PC-3 (cell line): ENCODE results near the gene SOX10.

Source experiments
- EZH2 ChIP-seq: fragments of 300-600 bp; sonication (generic); IDR thresholded peaks from one replicate; pipeline ENCODE4 v1.6.1; 2017; ENCODE audit warnings: antibody characterized with exemption, mild to moderate bottlenecking, low read length; ENCODE audit not compliant: unreplicated experiment
- TF ChIP-seq, protein P1 (sequence below): fragments of 300-600 bp; sonication (generic); conservative IDR thresholded peaks from 2 replicates; pipeline ENCODE4 v1.5.1; 2017; ENCODE audit warnings: antibody characterized with exemption, low read depth, mild to moderate bottlenecking, low read length

GRCh38 chr22:37930270-37930951 lies 53.9 kb downstream of the SOX10 start:
- TF ChIP-seq, protein P1, sequence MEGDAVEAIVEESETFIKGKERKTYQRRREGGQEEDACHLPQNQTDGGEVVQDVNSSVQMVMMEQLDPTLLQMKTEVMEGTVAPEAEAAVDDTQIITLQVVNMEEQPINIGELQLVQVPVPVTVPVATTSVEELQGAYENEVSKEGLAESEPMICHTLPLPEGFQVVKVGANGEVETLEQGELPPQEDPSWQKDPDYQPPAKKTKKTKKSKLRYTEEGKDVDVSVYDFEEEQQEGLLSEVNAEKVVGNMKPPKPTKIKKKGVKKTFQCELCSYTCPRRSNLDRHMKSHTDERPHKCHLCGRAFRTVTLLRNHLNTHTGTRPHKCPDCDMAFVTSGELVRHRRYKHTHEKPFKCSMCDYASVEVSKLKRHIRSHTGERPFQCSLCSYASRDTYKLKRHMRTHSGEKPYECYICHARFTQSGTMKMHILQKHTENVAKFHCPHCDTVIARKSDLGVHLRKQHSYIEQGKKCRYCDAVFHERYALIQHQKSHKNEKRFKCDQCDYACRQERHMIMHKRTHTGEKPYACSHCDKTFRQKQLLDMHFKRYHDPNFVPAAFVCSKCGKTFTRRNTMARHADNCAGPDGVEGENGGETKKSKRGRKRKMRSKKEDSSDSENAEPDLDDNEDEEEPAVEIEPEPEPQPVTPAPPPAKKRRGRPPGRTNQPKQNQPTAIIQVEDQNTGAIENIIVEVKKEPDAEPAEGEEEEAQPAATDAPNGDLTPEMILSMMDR: peak; percentile 45
- TF ChIP-seq EZH2: no peak
